NCI-H2029 treated with DMSO at 0.1 percent for 48 hours (cell line): ENCODE results near the gene H3-3A.
"Not testable (repeated sequence)": the region's sequence is repeated elsewhere in the genome, so short reads cannot be mapped to it uniquely, and the experiment has no call there.

Experiments used
- DNase-seq: peaks from one replicate; lab custom pipeline; 2025; lab: John Stamatoyannopoulos, UW

H3-3A gene

GRCh38 chr1:226085675-226086285 lies 23.3 kb downstream of the H3-3A start:
- DNase-seq, result no peak

GRCh38 chr1:226086776-226087175 lies 24.3 kb downstream of the H3-3A start:
- no peak for DNase-seq

- no peak for DNase-seq
These were observed 28.9 kb downstream of the H3-3A start for GRCh38 chr1:226091461-226091860.

- DNase-seq, result not testable (repeated sequence)
These were observed 29.7 kb downstream of the H3-3A start for GRCh38 chr1:226092048-226092820.

GRCh38 chr1:226092965-226093364 lies 30.4 kb downstream of the H3-3A start:
- no peak for DNase-seq

- DNase-seq, result no peak
These were observed 31.1 kb downstream of the H3-3A start for GRCh38 chr1:226093621-226094020.

GRCh38 chr1:226094451-226094850 lies 31.9 kb downstream of the H3-3A start:
- no peak for DNase-seq

- DNase-seq, result no peak
These were observed 32.8 kb downstream of the H3-3A start for GRCh38 chr1:226095286-226095685.

GRCh38 chr1:226097866-226098625 lies 35.5 kb downstream of the H3-3A start:
- DNase-seq, result no peak

GRCh38 chr1:226098870-226099835 lies 36.6 kb downstream of the H3-3A start:
- no peak for DNase-seq

GRCh38 chr1:226100436-226101391 lies 38.2 kb downstream of the H3-3A start:
- no peak for DNase-seq

- DNase-seq, result no peak
These were observed 42.2 kb downstream of the H3-3A start for GRCh38 chr1:226104671-226105121.

GRCh38 chr1:226107471-226108460 lies 45.2 kb downstream of the H3-3A start:
- DNase-seq, result no peak

GRCh38 chr1:226108935-226109828 lies 46.7 kb downstream of the H3-3A start:
- no peak for DNase-seq

GRCh38 chr1:226109829-226110248 lies 47.3 kb downstream of the H3-3A start:
- peak; percentile 11 for DNase-seq

- no peak for DNase-seq
These were observed 48.0 kb downstream of the H3-3A start for GRCh38 chr1:226110249-226111097.
